Stimulated activated CD8-positive, alpha-beta memory T cell treated with anti-CD3 and anti-CD28 coated beads, Interleukin-4, amount 100 ng/mL, for 24 hours (primary cell): ENCODE data around the gene SLC5A10.

Source experiments
- DNase-seq: peaks from one replicate; pipeline ENCODE4 v3.0.0-alpha.2; 2020; ENCODE audit warnings: low read depth

The SLC5A10 gene

DNA sequence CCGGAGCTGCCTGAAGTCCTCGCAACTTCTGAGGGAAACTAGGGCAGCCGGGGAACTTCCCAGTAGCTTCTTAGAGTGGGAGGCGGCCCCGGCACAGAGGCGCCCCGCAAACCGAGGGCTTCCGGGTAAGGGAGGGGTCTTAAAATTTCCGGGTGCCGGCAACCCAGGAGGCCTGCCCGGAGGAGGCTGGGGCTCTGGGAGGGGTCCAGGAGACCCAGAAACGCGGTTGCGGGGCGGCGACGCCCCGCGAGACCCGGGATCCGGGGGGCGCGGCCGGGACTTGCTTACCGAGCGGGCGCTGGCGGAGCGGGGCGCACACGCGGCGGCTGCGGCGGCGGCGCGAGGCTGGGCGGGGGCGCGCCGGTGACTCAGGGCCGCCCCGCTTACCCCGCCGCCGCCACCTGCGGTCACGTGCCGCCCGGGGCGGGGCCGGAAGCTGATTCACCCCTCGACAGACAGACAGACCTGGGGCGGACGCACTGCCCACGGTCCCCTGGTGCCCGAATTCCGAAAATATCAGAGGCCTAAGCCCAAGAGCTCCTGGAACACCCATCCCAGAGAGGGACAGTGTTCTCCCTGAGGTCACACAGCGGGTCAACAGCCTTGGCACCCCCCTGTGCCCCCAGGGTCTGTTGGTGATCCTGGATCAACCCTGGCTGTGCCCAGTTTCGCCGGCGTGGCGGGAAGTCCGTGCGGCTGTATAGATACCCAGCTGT is 52.6 kb downstream of the SLC5A10 start, which contains the start of gene FAM83G:
TSS of gene FAM83G (minus strand) at position 344 of the 716 bp plus-strand sequence. CDS start 723 bp downstream, outside the sequence.
- DNase-seq = peak; percentile 86

GRCh38 chr17:19005137-19005773 is 53.3 kb downstream of the SLC5A10 start:
- DNase-seq = no peak

DNA sequence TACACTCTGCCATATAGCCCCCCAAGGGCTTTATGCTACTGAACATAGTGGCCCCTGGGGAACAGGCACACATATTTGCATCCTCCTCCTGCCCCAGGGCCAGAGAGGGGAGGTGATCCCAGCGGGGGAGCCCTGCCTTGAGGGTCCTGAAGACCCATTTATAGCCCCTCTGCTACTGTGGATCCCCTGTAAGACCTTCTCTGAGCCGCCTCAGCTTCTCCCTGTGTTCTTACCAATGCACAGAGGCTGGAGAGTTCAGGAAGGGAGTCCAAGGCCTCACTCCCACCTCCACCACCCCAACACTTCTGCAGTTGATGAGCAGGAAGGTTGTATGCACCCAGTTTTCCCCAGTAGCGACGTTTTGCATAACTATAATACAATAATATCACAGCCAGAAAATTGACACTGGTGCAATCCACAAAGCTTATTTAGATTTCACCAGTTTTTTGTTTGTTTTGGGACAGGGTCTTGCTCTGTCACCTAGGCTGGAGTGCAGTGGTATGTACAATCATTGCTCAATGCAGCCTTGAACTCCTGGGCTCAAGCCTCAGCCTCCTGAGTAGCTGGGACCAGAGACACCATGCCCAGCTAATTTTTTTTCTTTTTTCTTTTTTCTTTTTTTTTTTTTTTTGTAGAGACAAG is 53.9 kb downstream of the SLC5A10 start:
- no peak for DNase-seq

DNA sequence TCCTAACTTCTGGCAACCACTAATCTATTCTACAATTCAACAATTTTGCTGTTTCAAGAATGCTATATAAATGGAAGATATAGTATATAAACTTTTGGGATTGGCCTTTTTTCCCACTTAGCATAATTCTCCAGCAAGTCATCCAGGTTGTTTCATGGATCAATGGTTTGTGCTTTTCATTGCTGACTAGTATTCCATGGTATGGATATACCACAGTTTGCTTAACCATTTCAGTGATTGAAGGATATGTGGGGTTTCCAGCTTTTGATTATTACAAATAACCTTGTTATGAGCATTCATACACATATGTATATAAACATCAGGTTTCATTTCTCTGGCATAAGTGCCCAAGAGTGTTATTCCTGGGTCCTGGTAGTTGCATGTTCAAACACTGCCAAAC is 54.7 kb downstream of the SLC5A10 start:
- no peak for DNase-seq

DNA sequence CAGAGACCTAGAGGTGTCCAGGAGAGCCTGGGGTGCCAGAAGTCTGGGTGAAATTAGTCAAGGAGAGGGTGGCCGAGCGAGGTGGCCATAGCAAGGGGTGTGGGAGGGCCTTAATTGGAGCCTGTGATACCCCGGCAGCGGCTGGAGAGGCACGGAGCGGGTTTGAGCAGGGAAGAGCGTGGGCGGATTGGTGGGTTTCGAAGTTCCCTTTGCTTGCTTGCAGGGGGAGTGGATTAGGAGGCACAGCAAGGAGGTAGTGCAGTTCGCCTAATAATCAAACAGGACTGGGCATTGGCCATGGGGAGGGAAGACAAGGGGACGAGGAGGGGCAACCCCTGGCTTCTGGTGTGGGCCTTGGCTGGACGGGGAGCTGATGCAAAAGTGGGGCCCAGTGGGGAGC is 58.0 kb downstream of the SLC5A10 start:
- DNase-seq = no peak

- DNase-seq = no peak
Observed at GRCh38 chr17:19010729-19011505, 59.0 kb downstream of the SLC5A10 start.

GRCh38 chr17:19011581-19011980 is 59.6 kb downstream of the SLC5A10 start:
- DNase-seq = no peak

GRCh38 chr17:19012171-19013080 is 60.5 kb downstream of the SLC5A10 start:
- DNase-seq = no peak

DNA sequence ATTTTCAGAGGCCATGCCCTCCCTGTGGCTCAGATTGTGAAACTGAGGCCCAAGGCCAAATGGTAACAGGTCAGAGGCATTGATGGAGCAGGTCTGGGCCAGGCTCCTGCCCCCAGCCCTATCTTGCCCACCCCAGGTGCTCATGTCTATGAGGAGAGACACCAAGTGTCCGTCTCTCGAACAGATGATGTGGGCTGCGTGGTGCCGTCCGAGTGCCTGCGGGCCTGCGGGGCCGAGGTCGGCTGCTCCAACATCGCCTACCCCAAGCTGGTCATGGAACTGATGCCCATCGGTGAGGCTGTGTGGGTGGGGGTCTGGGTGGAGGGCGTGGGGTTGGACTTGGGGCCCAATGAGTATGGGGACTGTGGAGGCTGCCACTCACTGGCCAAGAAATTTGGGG is 61.3 kb downstream of the SLC5A10 start:
- no peak for DNase-seq

DNA sequence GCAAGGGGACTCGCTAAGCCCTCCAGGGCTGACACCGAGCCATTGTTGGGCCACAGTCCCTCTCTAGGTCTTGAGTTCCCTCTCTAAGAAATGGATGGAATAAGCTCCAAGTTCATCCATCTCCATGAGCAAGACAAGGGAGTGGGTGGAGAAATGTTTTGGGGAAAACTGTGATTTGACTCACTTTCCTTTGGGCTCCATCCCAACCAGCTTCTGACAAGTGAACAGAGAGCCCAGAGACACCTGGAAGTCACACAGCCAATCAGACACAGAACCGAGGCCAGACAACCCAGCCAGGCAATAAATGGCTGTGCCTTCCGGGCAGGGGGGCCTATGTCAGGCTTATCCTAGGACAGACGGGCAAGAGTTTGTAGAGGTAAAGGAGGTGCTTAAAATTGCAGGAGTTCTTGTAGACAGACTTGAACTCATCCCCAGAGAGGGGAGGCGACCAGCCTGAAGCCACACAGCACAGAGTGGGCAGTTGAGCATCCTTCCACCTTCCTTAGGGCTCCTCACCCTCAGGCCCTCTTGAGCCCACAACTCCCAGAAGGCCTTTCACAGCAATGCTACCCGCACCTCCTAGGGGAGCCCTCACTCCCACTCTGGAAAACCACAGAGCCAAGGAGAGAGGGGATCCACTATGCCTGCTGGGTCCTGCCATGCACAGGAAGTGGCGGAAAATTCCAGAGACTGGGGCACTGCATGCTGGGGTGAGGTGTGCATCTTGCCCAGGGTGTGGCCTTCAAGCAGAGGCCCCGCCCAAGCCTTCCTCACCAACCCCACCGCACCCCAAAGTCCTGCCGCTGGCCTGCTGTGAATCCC is 62.1 kb downstream of the SLC5A10 start:
- DNase-seq = no peak

- no peak for DNase-seq
Observed at GRCh38 chr17:19014628-19015215, 62.8 kb downstream of the SLC5A10 start.

DNA sequence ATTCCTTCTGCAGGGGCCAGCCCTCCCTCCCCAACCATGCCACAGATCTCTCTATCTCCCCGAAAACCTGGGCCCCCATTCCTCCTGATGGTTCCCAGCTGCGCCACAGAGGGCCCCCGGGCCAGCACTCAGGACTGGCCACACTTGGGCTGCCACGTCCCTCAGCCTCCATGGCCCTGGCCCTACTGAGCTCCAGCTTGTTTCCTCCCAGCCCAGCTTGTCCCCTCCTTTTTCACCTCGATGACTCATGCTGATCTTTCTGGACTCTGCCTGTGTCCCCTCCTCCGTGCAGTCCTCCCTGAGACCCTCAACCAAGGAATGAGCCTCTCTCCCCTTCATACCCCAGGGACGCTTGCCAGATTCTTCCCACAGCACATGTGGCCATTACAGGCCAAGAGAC is 63.5 kb downstream of the SLC5A10 start:
- DNase-seq = no peak

DNA sequence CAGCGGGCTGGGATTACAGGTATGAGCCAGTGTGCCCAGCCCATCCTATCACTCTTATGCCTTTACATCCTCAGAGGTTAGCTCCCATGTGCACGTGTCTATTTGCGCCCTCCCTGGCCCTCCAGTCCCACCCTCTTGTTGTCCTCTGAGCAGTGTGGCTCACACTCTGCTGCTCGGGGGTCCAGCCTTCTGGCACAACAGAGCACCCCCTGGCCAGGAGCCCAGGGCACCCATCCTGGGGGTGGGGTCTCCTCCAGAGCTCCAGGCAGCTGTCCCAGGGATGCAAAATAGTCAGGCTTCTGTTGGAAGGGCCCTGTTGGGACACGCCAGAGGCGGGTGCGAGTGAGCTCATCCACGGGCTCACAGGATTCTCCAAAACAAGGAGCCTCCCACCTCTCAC is 64.3 kb downstream of the SLC5A10 start:
- DNase-seq = no peak

DNA sequence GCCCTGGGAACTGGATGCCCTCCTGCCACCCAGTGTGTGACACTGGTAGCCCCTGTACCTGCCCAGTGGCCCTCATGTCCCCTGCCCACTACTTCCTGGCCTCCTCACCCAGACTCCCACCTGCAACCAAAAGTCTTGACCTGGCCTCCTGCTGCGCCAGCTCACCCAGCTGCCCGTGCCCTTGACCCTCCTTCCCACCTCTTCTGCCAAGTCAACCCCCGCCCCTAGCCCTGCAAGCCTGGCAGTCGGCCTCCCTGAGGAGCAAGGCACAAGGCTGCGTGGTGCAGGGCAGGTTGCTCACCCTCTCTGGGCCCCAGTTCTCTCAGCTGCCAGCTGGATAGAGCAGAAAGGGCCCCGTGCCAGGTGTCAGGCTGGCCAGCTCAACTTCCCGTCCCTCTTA is 64.9 kb downstream of the SLC5A10 start:
- DNase-seq = no peak

GRCh38 chr17:19017401-19017800 is 65.4 kb downstream of the SLC5A10 start:
- no peak for DNase-seq

- DNase-seq = no peak
Observed at GRCh38 chr17:19017804-19018599, 66.0 kb downstream of the SLC5A10 start.

DNA sequence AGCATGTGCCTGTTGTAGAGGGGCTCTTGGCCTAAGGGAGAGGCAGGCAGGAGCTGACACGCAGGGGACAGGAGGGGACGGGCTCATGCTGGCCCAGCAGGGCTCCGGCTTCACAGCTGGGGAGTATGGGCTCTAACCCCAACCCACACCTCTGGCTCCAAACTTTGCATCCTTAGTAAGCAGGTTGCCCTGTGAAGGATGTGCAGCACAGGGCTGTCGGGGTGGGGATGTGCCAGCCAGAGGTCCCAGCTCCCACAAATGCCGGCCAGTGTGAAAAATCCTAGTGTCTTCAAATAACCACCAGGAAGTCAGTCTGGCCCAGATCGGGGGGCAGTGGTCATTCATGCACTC is 66.6 kb downstream of the SLC5A10 start:
- no peak for DNase-seq

GRCh38 chr17:19019041-19019941 is 67.3 kb downstream of the SLC5A10 start:
- DNase-seq = no peak
